Neutrophil (primary cell): ENCODE data around the gene SLC30A9.

ENCODE experiments used
- H3K27ac ChIP-seq: fragments of 200-600 bp; sonication (generic); 2 replicates; pipeline ENCODE4 v1.5.1; 2016; ENCODE audit warnings: mild to moderate bottlenecking, moderate library complexity
- H3K27me3 ChIP-seq: fragments of 200-600 bp; sonication (generic); 2 replicates; pipeline ENCODE4 v1.6.0; 2016; ENCODE audit warnings: mild to moderate bottlenecking
- H3K36me3 ChIP-seq: fragments of 200-600 bp; sonication (generic); 2 replicates; pipeline ENCODE4 v1.5.1; 2017
- H3K4me1 ChIP-seq, 2 experiments: fragments of 200-600 bp in 1 of 2; sonication (generic) in 1 of 2; 1 replicate in 1 of 2; 2 replicates in 1 of 2; pipeline versions ENCODE4 v1.5.1 to v1.6.1; 2013 to 2016; ENCODE audit warnings: low read depth in 1 of 2, low read length in 1 of 2, mild to moderate bottlenecking in 1 of 2, moderate library complexity in 1 of 2; ENCODE audit not compliant: control insufficient read depth in 1 of 2, insufficient read depth in 1 of 2
- H3K4me3 ChIP-seq, 2 experiments: fragments of 200-600 bp in 1 of 2; sonication (generic) in 1 of 2; 1 replicate in 1 of 2; 2 replicates in 1 of 2; pipeline ENCODE4 v1.5.1; 2013 to 2016; ENCODE audit warnings: low read depth in 1 of 2, low read length in 1 of 2, mild to moderate bottlenecking in 1 of 2, moderate library complexity in 1 of 2
- H3K9me3 ChIP-seq: fragments of 200-600 bp; sonication (generic); 2 replicates; pipeline ENCODE4 v1.5.1; 2016
- TF ChIP-seq, protein P1 (sequence below): fragments of 200-600 bp; sonication (generic); IDR thresholded peaks from 2 replicates; pipeline ENCODE4 v1.5.1; 2016; ENCODE audit warnings: antibody characterized with exemption

SLC30A9 gene

DNA sequence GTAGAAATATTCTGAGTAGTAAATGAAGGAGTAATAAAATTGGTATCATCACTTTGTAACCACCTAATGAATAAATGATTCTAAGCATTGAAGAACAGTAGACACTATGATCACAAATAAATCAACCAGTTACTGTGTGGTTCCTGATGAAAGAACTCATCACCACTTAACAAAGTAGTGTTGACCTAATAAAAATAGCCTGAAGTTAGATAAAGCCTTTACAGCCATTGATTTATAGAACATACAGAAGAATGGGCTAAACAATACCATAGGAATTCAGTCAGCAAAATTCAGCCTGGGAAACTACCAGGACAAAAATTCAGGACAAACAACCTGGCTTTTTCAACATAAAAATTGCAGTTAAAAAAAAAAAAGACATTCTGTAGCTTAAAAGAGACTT lies 9.0 kb downstream of the SLC30A9 start:
- H3K4me3 ChIP-seq = no peak overlapping the region
- H3K27me3 ChIP-seq = no peaks in the 10 kb centered on the region
- no peaks in the 10 kb centered on the region for H3K4me1 ChIP-seq
- H3K27ac ChIP-seq = no peak overlapping the region
- TF ChIP-seq, protein P1, sequence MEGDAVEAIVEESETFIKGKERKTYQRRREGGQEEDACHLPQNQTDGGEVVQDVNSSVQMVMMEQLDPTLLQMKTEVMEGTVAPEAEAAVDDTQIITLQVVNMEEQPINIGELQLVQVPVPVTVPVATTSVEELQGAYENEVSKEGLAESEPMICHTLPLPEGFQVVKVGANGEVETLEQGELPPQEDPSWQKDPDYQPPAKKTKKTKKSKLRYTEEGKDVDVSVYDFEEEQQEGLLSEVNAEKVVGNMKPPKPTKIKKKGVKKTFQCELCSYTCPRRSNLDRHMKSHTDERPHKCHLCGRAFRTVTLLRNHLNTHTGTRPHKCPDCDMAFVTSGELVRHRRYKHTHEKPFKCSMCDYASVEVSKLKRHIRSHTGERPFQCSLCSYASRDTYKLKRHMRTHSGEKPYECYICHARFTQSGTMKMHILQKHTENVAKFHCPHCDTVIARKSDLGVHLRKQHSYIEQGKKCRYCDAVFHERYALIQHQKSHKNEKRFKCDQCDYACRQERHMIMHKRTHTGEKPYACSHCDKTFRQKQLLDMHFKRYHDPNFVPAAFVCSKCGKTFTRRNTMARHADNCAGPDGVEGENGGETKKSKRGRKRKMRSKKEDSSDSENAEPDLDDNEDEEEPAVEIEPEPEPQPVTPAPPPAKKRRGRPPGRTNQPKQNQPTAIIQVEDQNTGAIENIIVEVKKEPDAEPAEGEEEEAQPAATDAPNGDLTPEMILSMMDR = no peak
- H3K9me3 ChIP-seq = no peaks in the 10 kb centered on the region
- H3K36me3 ChIP-seq = peaks cover 7% of the 10 kb centered on the region

DNA sequence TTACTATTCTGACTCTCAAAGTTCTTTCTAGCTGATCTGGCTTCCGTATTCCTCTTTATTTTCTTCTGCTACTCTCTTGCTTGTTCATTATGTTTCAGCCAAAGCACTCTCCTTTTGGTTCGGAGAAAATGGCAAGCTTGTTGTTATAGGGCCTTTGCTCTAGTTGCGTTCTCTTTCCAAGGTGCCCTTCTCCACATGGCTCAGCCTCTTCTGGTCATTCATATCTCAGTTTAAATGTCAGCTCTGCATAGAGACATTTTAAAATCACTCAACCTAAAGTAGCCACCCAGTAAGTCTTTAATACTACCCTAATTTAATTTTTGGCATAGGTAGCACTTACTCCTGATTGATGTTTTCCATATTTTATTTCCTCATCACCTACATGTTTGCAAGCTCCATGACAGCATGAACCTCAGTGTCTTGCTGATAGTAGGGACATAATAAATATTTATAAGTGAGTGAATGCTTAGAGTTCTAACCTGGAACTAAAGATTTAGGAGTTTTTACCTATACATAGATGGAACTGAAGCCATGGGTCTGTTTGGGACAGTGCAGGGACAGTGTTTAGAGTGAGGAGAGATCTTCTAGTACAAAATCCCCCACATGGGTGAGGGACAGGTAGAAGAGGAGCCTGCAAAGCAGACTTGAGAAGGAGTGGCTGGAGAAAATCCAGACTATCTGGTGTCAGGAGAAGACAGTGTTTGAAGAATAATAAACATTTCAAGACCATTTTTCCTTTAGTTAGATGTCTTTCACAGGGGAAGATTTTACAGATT lies 17.9 kb downstream of the SLC30A9 start:
- Histone ChIP-seq H3K4me1 (no peaks in the 10 kb centered on the region), H3K36me3 (no peaks in the 10 kb centered on the region), H3K27me3 (no peaks in the 10 kb centered on the region), H3K9me3 (no peaks in the 10 kb centered on the region), H3K4me3 (no peak overlapping the region), H3K27ac (no peak overlapping the region)
- TF ChIP-seq, protein P1 = no peak

DNA sequence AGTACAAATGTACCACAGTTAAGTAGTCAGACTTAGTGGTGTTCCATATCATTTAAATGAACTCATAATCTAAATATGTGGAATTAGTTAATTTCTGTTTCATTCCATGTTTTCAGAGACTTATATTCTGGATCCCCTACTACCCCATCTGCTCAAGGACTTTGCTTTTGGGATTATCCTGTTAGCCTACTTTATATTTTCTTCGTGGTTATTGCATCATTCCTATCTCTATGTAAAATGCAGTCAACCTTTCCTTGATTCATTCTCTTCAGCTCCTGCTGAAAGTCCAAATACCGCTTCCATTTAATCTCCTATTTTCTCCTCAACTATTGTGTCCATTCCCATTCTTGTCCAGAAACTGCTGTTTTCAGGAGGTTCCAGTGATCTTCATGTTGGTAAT lies 25.1 kb downstream of the SLC30A9 start:
- no peaks in the 10 kb centered on the region for H3K36me3 ChIP-seq
- TF ChIP-seq, protein P1 = no peak

DNA sequence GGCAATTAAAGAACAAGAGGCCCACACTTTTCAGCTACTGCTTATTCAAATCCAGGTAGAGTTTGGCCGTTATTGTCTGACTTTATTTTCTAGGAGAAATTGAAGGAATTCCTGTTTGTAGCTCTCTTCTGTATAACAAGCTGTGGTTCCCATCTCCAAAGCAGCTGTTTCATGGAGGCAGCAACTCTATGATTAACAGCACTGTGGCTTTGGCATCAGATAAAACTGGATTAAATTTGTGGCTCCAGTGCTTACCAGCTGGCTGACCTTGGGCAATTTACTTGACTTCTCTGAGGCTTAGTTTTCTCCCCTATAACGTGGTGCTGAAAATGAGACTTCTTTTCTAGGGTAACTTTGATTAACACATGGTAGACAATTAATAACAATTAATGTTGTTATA lies 28.1 kb downstream of the SLC30A9 start:
- Histone ChIP-seq H3K36me3 (peaks cover 4% of the 10 kb centered on the region), H3K9me3 (no peaks in the 10 kb centered on the region), H3K27me3 (no peaks in the 10 kb centered on the region), H3K27ac (no peak overlapping the region), H3K4me1 (no peaks in the 10 kb centered on the region), H3K4me3 (no peak overlapping the region)
- TF ChIP-seq, protein P1 = no peak

More for the DNA sequence above, 25.1 kb downstream of the SLC30A9 start:
- Histone ChIP-seq H3K4me3 (no peak overlapping the region), H3K4me1 (no peaks in the 10 kb centered on the region), H3K27me3 (no peaks in the 10 kb centered on the region), H3K9me3 (no peaks in the 10 kb centered on the region), H3K27ac (no peak overlapping the region)

DNA sequence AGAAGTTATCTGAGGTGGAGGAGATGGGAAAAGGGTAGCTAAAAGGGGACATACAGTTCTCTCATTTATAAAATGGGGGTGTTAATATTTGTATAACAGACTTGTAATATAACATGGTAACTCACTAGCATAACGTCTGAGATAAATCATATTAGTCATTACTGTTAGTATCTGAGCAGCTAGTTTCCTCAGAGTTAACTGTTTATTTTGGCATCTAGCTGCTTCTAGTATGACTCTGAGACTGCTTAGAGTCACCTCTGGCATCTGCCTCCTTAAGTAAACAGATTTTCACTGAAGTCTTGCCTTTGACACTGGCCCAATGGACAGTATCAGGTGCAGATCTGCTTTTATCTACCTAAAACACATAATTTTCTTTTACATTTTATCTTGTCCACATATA lies 58.1 kb downstream of the SLC30A9 start:
- Histone ChIP-seq H3K36me3 (peaks cover 16% of the 10 kb centered on the region), H3K27ac (no peak overlapping the region), H3K9me3 (no peaks in the 10 kb centered on the region), H3K4me1 (no peaks in the 10 kb centered on the region), H3K27me3 (no peaks in the 10 kb centered on the region), H3K4me3 (no peak overlapping the region)
- TF ChIP-seq, protein P1 = no peak
